PFSK-1 (cell line): ENCODE results near the gene LEO1.

ENCODE experiments used
- FOXP2 ChIP-seq: optimal IDR thresholded peaks from 2 replicates; pipeline ENCODE3; 2011; ENCODE audit warnings: borderline replicate concordance, control low read depth, inconsistent platforms; ENCODE audit not compliant: insufficient read depth; ENCODE audit errors: extremely low read length, extremely low read depth
- POLR2AphosphoS5 ChIP-seq: IDR thresholded peaks from 2 replicates; pipeline ENCODE4 v1.6.1; 2012; ENCODE audit warnings: low read depth, mild to moderate bottlenecking, control low read depth, low read length, moderate library complexity
- REST ChIP-seq, 2 experiments: IDR thresholded peaks; 2 replicates each; pipeline versions ENCODE4 v1.6.1 to v1.8.0; 2011 to 2012; ENCODE audit warnings: low read depth in 2 of 2, low read length in 2 of 2, control low read depth in 1 of 2, inconsistent platforms in 1 of 2, mild to moderate bottlenecking in 1 of 2, moderate library complexity in 1 of 2; ENCODE audit not compliant: insufficient read depth in 1 of 2
- SIN3A ChIP-seq: IDR thresholded peaks from 2 replicates; pipeline ENCODE4 v1.6.1; 2012; ENCODE audit warnings: mild to moderate bottlenecking, low read length, moderate library complexity, borderline replicate concordance; ENCODE audit not compliant: insufficient read depth
- TAF1 ChIP-seq: IDR thresholded peaks from 2 replicates; pipeline ENCODE4 v1.6.1; 2012; ENCODE audit warnings: low read length, control low read depth, borderline replicate concordance; ENCODE audit not compliant: insufficient read depth

Gene LEO1

GRCh38 chr15:51967583-51967982 is 4.0 kb downstream of the LEO1 start:
- TF ChIP-seq REST (IDR thresholded peaks at IDR 0.05; ENCODE audit: insufficient read depth in 1 of 2, low read depth in 2 of 2, low read length in 2 of 2) (no peak), FOXP2 (no peak), SIN3A (no peak), POLR2AphosphoS5 (no peak), TAF1 (no peak)

GRCh38 chr15:51966192-51966591 is 5.4 kb downstream of the LEO1 start:
- no peak for TF ChIP-seq POLR2AphosphoS5
- no peak for TF ChIP-seq REST (IDR thresholded peaks at IDR 0.05; ENCODE audit: insufficient read depth in 1 of 2, low read depth in 2 of 2, low read length in 2 of 2)

GRCh38 chr15:51965691-51966090 is 5.9 kb downstream of the LEO1 start:
- TF ChIP-seq TAF1 (no peak), FOXP2 (no peak), REST (IDR thresholded peaks at IDR 0.05; ENCODE audit: insufficient read depth in 1 of 2, low read depth in 2 of 2, low read length in 2 of 2) (no peak), SIN3A (no peak), POLR2AphosphoS5 (no peak)

GRCh38 chr15:51955504-51955903 is 16.1 kb downstream of the LEO1 start:
- TF ChIP-seq FOXP2 (no peak), SIN3A (no peak), REST (IDR thresholded peaks at IDR 0.05; ENCODE audit: insufficient read depth in 1 of 2, low read depth in 2 of 2, low read length in 2 of 2) (no peak), POLR2AphosphoS5 (no peak), TAF1 (no peak)

GRCh38 chr15:51952805-51953204 is 18.8 kb downstream of the LEO1 start:
- TF ChIP-seq POLR2AphosphoS5, result no peak
- no peak for TF ChIP-seq FOXP2
- no peak for TF ChIP-seq SIN3A
- TF ChIP-seq TAF1, result no peak
- TF ChIP-seq REST (IDR thresholded peaks at IDR 0.05; ENCODE audit: insufficient read depth in 1 of 2, low read depth in 2 of 2, low read length in 2 of 2), result no peak
